GM18519 (cell line): ENCODE results near the gene PDGFA.

ENCODE experiments used
- ATAC-seq: cut with Tn5 transposase; IDR thresholded peaks from one replicate; pipeline ENCODE4 v1.9.1; 2021; ENCODE audit warnings: mild to moderate bottlenecking, moderate library complexity; ENCODE audit not compliant: unreplicated experiment, low FRiP score

The PDGFA gene

DNA sequence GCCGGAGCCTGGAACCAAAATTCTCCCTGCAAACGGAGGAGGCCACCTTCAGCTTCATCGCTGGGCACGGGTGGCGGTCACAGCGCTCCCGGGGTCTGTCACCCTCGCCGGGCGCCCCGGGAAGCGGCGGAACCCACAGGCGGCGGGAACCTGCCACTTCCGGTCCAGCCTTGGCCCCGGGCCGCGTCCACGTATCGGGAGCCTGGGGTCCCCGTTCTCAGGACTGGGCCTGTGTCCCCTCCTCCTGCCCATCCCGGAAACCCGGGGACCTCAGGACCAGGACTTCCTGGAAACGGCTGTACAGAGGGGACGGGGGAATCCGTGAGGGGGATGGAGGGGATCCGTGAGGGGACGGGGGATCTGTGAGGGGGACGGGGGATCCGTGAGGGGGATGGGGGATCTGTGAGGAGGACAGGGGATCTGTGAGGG, 25.4 kb downstream of the PDGFA start:
- ATAC-seq: no peak

DNA sequence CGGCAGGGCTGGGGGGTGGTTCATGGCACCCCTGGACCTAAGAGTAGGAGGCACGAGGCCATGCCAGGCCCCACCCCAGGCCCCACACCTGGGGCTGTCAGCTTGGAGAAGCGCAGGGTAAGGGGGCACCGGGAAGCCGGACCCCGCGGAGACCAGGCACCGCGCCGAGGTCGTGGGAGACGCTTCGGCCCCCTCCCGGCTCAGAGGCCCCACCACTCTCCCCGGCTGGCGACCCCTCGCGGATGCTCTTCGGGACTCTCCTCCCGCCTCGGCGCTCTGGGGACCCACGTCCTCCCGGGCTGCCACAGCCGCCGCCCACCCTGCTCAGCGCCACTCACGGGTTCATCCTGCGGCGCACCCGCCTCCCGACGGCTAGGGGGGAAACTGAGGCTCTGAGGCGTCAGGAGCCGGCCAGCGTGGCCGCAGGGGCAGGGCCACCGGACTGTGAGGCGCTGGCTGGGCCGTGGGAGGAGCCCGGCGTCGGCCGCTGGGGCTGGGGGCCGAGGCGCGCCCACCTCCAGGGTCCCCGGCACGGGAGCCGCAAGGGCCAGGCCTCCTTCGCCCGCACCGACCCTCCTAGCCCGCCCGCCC, 25.9 kb downstream of the PDGFA start:
- ATAC-seq: no peak

DNA sequence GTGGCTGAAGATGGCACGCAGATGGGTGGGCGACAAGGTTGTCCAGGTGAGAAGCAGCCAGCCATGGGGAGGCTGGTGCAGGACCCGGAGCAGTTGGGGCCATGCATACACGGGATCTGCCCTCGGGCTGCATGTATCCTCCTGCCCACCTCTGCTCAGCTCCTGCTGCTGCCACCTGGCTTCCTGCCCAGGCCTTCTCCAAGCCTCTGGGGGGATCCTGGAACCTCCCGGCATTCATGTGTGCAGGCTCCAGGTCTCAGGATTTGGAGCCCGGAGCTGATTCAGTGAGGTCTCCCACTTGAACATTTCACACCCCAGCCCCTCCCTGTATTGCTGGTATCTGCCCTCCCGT, 27.0 kb downstream of the PDGFA start:
- no peak for ATAC-seq

DNA sequence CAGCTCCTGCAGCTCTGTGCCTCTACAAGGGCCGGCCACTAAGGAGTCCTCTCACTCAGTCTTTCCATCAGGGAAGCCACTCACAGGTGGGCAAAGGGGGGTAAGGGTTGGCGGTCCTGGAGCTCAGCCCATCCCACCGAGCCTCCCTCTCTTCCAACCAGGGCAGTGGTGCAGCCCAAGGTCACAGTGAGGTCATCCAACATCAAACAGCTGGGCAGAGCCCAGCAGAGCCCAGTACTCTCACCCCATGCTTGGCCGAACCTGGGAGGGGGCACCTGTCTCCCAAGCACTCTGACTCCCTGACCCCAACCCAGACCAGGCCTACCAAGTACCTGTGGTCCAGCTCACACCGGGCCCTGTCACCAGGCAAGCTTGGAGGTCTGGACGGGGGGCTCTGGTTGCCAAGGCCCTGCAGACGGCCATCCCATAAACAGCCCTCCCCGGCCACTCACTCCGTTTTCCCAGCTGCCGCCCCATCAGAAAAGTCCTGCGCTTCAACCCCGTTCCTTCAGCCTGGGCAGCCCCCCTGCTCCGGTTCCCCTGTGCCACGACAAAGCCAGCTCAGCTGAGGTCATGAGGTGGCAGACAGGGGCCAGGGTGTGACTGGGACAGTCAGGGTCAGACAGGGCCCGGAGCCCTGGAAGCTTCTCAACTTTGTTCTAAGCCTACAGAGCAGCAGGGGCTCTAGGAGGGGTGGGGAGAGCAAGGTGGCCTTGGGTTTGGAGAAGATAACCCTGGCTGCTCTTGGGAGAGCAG, 27.5 kb downstream of the PDGFA start:
- no peak for ATAC-seq

DNA sequence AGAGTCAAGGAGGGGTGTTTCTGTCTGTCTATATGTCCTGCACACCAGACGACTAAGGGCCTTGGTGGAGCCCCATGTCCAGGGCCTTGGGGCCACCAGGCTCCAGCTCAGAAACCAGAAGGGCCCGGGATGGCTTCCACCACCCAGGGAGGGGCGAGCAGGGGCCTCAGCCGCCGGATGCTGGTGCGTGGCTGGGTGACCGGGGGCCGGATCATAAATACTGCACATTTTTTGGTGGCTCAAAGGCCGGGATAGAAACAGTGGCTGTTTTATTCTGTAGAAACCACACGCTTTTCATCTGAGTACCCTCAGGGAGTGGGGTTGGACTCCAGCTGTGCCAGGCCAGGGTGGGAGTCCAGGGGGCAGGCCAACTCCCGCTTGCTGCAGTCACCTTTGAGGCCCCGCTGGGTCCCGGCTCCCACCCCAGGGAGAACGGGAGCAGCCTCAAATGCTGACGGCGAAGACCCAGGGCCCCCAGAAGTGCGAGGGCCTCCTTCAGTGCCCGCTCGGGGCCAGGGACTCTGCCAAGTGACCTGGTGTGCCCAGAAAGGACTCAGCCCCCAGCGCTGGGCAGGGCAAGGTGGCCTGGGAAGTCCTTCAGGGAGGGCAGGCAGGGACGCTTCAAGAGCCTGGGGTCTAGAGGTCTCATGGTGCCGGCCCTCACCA, 28.2 kb downstream of the PDGFA start:
- no peak for ATAC-seq

DNA sequence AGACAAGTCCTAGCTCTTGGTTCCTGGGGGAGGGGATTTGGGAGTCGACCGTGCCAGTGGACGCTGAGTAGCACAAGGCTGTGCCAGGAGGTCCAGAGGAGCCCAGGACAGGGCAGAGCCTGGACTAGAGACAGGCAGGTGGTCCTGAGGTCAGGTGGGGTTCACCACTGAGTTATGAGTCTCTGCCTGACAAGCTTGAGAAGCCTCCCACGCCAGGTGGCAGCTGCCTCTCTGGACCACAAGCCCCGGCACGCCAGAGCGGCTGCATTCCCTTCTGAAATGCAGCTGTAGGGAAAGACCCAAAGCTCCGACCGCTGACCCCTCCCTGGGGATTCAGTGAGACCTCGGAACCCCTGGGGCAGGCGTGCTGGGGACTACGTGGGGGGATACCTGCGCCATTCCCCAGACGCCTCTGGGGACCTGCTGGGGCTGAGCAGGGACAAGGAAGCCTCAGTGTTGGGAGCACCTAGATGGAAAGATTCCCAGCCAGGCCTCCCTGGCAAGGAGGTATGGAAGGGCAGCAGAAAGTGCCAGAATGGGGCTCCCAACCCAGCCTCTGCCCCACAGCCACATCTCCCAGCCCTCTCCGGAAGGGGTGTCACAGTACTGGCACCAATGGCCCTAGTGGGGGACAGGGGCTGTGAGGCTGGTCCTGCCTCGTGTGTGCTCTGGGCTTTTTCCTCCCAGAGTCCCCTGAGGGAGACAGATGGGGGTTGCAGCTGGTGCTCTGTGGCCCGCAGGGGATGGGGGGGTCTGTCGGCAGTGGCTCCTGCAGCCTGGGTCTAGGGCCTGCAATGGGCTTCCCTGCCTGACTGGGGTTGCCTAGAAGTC, 29.0 kb downstream of the PDGFA start:
- no peak for ATAC-seq

DNA sequence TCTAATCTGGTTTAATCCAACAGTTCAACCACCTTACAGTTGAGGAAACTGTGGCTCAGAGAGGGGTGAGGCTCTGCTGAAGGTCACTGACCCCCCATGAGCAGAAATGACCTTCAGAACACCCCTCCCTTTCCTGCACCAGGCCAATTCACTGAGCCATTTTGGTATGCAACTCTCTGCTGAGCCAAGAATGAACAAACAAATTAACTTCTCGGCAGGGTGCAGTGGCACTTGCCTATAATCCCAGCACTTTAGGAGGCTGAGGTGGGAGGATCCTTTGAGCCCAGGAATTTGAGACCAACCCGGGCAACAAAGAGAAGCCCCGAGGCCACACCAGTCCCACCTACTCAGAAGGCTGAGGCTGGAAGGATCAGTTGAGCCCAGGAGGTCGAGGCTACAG, 29.8 kb downstream of the PDGFA start:
- no peak for ATAC-seq

DNA sequence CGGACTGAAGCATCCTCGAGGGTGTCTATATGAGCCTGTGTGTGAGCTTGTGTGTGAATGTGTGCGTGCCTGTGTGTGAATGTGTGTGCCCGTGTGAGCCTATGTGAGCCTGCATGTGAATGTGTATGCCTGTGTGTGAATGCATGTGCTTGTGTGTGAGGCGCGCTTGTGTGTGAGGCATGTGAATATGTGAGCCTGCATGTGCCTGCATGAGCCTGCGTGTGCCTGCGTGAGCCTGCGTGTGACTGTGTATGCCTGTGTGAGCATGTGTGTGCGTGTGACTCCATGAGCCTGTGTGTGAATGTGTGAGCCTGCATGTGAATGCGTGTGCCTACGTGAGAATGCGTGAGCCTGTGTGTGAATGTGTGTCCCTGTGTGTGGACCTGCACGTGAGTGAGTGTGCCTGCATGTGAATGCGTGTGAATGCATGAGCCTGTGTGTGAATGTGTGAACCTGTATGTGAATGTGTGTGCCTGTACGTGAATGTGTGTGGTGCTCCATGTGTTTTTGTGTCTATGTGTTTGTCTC, 33.4 kb downstream of the PDGFA start:
- no peak for ATAC-seq

DNA sequence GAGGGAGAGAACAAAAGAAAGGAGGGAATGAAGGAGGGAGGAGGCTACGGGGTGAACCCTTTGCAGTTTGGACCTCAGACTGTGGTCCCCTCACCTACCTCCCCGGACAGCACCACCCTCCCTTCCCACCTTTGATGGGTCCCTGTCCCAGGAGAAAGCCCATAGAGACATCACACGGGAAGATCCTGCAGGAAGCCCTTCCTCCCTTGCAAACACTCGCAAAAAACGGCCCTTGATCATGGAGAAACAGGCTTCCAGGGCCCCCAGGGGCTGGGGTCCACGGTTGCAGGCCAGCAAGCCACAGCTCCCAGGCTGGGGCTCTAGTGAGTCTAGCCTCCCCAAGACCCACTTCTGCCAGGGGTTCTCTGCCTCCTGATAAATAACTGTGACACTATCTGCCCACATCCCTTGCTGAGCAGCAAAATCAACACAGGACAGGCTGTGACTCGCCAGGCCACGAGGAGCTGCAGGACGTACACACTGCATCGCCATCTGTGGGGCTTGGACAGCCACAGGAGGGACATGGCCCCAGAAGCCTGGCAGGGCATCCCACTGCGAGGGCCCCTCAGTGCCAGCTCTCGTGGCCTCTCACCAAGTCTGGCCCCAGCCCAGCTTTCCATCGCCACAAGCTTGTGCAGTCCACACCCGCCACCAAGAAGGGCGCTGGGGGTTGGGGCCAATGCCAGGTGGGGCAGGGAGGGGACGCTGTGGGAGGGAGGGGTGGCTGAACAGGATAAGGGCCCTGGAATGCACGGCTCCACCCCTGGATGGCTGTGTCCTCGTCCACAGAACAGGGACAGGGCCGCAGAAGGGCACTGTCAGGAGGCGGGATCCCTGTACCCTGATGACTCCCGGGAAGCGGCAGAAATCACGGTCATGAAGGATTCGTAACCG, 34.2 kb downstream of the PDGFA start:
- no peak for ATAC-seq

DNA sequence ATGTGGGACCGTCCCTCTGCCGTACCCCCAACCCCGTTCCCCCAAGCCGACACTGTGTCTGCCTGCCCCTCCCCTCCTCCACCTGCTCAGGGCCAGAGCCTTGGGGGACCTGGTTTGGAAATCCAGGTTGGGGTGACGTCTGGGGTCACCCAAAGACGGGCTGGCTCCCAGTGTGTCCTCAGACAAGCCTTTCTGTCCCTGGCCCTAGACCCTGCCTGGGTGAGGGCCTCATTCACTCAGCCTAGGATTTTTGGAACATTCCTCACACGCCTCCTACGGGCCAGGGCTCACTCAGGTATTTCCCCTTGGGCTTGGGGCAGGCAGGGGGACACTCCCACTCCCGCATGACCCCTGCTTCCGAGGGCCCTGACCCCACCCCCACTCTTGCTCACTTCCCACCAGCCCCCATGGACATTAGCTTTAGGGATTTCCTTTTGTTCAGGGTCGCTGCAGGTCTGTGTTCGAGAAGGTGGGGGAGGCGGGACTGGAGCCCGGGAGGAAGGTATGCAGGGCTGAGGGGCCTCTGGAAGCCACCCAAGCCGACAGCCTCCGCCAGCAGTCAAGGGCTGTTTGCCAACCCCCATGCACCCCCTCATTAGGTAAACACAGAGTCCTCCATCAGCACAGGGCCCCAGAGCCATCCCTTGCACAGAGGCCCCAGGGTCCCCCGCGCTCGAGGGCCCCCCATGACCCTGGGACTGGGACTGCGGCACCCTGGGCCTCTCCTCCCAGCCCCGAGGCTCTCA, 35.1 kb downstream of the PDGFA start:
- ATAC-seq: no peak

DNA sequence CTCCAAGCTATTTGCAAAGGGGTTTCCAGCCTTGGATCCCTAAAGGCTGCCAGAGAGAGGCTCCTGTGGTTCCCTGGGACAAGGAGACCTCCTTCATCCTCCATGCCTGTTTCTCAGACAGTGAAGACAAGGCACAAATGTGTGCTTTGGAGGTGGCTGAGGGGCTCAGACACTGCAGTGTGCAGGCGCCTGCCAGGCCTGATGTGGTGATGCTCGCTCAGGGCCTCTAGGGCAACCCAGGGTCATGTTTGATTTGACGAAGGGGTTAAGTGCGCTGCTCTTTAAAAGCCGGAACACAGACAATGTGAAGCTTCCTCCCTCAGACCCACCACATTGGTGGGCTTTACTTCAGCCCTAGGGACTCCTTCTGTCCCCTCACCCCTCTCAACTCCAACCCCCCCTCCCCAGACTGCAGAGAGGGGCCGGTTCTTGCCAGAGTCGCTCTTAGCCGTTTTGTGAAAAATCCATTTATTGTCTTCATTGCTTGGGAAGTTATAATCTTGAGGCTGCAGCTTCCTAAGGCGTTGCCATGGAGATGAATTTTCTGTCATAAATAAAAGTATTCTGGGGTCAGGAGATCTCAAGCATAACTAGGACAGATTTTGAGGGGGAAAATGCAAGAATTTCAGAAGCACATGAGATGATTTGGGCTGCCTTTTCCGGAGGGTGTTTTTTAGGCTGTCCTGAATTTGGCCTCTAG, 35.8 kb downstream of the PDGFA start:
- no peak for ATAC-seq

DNA sequence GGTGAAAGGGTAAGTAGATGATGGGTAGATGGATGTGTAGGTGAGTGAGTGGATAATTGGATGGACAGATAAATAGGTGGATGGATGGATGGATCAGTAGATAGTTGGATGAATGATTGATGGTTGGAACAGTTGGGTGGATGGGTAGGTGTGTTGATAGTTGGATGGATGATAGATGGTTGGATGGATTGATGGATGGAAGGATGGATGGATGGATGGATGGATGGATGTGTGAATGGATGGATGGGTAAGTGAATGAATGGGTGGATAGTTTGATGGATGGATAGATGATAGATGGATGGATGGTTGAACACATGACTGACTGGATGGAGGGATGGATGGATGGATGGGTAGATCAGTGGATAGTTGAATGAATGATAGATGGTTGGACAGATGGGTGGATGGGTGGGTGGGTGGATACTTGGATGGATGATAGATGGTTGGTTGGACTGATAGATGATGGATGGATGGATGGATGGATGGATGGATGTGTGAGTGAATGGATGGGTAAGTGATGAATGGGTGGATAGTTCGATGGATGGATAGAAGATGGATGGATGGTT, 37.0 kb downstream of the PDGFA start:
- no peak for ATAC-seq

DNA sequence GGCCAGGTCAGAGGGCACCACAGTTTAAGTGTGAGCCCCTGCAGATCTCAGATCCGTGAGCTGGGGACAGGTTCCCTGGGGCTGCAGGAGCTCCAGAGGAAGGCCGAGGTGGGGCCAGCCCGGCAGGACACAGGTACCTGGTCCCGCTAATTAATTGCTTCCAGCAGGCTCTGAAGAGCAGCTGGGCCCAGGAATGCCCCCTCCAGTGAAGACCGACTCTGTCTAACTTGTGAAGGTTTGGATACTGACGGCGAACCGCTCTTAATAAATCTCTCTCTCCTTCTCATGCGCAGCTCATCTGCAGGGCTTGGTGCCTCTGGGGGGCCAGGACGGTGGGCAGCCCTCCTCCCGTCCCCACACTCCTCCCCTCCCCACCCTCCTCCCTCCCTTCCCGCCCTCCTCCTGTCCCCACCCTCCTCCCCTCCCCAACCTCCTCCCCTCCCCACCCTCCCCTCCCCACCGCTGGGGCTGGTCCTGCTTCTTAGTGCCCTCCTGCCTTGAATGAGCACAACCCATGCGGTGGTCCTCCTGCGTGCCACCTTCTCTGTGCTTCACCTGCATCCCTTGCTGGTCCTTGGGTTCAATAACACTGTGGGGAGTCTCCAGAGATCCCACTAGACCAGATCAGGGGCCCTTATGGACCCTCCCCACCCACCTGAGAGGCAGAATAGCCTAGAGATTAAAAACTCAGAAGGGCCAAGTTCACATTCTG, 38.3 kb downstream of the PDGFA start:
- ATAC-seq: no peak

DNA sequence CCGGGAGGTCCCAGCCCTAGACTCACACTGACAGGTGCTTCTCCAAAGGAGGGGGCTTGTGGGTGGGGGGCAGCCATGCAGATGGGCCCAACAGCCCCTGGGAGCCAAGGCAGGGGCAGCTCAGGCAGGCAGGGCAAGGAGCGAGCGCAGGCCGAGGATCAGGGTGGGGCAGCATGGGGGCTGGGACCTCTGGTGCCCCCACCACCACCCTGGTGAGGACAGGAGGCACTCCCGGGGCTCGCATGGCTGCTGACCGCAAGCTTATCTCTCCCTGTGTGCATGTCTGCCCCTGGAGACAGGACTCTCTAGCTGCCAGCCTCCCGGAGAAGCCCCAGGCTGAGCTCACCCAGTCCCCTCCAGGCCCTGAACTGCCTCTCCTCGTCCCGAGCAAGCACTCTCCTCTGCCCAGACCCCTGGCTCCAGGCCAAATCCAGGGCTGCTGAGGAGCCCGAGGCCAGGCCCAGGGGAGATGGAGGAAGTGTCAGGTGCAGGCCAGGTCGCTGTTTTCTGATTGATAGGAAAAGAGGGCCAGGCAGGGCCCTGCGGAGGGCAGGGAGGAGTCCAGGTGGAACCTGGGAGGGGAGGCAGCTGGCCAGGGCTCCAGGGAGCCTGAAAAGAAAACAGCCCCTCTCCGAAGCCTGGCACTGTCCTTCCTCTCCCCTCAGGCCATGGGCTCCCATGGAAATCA, 39.0 kb downstream of the PDGFA start:
- no peak for ATAC-seq

DNA sequence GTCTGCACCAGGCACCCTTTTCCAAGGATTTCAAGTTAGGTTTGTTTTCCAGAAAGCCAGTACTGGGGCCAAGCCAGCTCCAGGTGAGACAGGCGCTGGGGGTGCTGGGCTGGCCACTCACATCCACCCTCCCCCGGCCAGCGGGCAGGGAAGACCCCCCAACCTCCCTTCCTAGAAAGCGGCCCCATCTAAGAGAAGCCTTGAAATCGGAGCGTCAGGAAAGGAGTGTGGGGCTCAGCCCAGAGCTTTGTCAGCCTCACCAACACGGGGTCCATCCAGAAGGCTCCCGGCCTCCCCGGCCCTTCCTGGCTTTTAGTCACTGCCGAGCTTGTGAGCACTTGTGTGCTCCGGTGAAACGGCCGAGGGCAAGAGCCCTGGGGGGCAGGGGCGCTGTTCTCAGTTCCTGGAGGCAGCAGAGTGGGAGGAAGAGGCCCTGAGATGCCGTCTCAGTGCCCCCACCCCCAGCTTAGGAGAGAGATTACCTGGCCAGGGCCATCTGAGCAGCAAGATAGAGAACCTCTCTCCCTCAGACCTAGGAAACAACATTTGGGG, 39.6 kb downstream of the PDGFA start:
- no peak for ATAC-seq

DNA sequence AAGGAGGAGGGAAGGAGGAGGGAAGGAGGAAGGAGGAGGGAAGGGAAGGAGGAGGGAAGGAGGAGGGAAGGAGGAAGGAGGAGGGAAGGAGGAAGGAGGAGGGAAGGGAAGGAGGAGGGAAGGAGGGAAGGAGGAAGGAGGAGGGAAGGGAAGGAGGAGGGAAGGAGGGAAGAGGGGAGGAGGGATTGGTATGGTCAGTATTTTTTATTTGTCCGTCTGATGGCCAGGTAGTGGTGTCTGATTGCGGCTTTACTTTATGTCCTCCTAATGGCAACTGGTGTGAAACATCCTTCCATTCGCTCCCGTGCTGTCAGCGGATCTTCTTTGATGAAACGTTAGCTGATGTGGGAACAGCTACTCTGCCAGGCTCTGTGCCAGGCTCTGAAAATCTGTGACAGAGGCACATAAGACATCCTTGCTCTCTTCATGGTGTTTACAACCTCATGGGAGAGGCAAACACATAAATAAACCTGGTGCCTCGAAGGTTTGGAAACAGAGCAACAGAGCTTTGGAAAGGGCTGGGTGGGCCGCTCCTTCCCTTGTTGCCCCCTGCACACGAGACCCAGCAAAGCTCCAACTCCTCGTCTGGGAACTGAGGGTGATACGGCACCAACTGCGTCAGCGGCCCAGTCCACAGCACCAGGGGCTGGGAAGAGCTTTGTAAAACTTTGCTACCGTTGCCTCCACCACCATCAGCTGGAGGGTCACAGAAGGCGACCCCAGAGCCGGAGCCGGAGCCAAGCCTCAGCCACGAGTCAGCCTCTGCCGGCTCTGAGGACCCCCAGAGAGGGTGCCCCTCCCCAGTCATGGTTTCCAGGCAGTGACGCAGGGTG, 40.3 kb downstream of the PDGFA start:
- ATAC-seq: no peak
